NCI-H1436 (cell line): ENCODE data around the gene CDC7.
"Not testable (repeated sequence)": the region's sequence is repeated elsewhere in the genome, so short reads cannot be mapped to it uniquely, and the experiment has no call there.

ENCODE experiments used
- DNase-seq: peaks from one replicate; lab custom pipeline; 2025; lab: John Stamatoyannopoulos, UW

The CDC7 gene

GRCh38 chr1:91511386-91511785 is 10.7 kb downstream of the CDC7 start:
- DNase-seq, result no peak

- DNase-seq, result no peak
Observed at GRCh38 chr1:91513160-91513559, 12.5 kb downstream of the CDC7 start.

DNA sequence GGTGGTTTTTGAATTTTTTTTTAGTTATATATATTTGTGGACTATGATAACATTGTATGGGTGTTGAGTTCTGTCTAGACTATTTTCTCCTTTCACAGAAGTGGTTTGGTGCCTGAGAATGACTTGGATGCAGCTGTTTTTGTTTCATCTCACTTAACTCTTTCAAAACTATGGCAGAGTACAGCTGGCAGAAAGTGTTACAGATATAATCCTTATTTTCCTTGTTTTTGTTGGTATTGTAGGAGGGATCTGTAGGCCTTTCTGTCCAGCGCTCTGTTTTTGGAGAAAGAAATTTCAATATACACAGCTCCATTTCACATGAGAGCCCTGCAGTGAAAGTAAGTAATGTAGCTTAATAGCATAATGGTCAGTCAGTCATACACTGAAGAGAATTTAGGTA is 13.1 kb downstream of the CDC7 start:
- DNase-seq, result no peak

DNA sequence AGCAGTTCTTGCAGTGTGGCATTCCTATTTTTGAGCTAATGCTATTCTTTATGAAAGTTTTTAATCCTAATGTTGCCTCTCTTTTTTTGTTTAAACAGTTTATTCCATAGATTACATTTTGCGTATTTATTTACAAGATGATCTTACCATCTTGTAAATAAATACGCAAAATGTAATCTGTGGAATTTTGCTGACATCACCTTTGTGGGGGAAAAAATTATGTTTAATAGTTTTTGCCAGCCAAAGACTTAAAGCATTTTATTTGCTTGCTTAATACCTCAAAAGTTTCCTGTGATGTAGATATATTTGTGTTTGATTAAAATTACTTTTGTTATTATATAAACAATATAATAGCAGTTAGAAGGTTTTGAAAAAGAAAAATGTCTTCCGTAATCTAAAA is 15.3 kb downstream of the CDC7 start:
- no peak for DNase-seq

GRCh38 chr1:91516605-91517004 is 16.0 kb downstream of the CDC7 start:
- not testable (repeated sequence) for DNase-seq

- not testable (repeated sequence) for DNase-seq
Observed at GRCh38 chr1:91519167-91519566, 18.5 kb downstream of the CDC7 start.

- DNase-seq, result no peak
Observed at GRCh38 chr1:91520942-91521507, 20.4 kb downstream of the CDC7 start.

GRCh38 chr1:91523482-91523881 is 22.8 kb downstream of the CDC7 start:
- no peak for DNase-seq

DNA sequence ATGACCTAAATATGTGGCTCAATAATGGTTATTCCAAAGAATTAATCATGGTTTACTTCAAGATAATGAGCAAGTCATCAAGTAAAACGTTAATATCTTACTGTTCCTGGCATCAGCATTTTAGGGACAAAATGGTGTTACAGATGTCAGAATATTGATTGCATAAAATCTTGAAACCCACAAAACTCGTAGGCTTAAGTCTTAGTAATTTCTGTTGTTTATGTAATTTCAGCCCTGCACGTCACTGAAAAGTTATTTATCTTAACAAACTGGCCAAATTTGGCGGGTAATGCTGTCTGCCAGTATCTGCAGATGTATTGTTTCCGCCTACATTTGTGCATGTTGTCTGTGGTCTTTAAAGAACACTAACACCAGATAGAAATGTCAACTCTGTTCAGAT is 25.8 kb downstream of the CDC7 start:
- no peak for DNase-seq

DNA sequence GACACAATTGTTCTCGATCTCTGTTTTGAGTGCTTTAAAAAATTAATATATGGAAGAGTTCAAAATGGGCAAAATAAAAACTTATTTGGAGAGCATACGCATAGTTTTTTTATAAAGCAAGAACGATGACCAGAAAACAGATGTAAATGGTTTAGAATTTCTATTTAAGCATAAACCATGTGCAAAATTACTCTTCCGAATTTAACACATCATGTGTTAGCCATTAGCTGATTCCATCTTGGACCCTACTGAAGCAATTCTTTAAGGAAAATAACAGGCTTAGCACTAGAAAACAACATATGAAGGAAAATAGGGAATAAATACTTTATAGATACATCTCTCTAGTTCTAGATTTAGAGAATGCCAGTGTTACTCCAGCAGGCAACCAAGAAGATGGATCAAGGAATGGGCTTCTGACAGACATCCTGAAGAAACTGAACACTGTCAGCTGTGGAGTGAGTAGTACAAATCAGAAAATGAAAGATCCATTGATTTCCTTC is 26.7 kb downstream of the CDC7 start:
- no peak for DNase-seq

DNA sequence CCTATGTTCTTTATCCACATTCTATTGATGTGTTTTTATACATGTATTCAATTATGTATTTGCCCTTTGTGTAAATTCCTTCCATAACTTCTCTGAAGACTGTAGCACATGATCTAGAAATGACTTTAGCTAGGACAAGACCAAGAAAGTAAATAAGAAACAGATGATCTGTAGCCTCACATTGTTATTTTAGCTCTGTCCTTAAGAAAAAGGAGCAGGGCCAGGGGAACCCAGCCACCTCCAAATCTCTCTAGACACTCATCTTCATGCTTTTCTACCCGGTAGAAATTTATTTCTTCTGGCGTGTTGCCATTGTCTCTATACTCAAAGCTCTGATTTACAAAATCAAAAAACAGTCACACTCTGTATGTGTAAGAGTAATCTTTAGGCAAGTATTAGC is 27.1 kb downstream of the CDC7 start:
- DNase-seq, result no peak

GRCh38 chr1:91529856-91530255 is 29.2 kb downstream of the CDC7 start:
- DNase-seq, result no peak

- no peak for DNase-seq
Observed at GRCh38 chr1:91533361-91534024, 32.8 kb downstream of the CDC7 start.

GRCh38 chr1:91535441-91535840 is 34.8 kb downstream of the CDC7 start:
- DNase-seq, result no peak

DNA sequence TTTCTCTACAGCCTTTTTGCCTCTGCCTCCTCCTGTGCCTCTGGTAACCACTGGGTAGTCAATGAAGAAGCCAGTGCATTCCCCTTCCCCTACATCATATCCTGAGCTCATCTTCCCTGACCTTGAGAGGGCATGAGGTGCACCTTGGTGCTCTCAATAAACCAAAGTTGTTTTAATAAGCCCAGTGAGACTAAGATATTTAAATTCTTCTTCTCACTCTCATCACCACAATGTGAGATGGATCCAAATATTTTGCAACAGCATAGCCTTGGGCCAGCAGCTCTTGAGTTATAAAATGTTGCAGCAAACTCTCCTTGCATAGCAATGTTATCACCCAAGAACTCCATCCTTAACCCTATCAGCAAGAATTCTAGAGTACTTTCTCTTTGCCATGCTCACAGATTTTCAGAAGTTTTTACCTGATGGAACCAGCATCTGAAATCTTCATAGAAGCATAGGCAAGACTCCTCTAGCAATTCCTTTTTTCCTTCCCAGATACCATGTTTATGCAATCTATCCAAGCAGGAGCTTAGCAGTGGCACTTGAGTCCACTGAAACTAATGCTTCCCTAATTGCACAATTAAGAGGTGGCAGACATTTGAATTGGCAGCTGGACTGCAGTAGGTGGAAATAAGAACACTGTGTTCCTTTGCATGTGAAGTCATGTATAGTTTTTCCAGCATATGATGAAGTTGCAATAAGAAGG is 36.8 kb downstream of the CDC7 start:
- DNase-seq, result no peak

- no peak for DNase-seq
Observed at GRCh38 chr1:91537987-91538304, 37.3 kb downstream of the CDC7 start.

DNA sequence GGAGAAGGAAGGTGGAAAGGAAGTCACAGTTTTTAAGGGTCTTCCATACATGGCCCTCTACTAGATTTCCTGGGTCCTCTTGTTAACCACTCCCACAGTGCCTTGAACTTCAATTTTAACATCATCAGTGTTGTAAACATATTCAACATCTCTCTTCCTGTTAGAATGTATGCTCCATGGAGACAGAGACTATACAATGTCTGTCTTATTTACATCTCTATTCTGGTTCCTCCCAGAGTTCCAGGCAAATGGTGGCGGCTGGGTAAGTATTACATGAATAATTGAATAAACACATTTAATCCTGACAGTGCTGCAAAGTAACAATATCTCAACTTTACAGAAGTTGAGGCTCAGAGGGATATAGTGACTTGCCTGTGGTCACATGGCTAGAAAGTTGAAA is 40.3 kb downstream of the CDC7 start:
- DNase-seq, result no peak

- DNase-seq, result no peak
Observed at GRCh38 chr1:91541918-91542533, 41.4 kb downstream of the CDC7 start.

DNA sequence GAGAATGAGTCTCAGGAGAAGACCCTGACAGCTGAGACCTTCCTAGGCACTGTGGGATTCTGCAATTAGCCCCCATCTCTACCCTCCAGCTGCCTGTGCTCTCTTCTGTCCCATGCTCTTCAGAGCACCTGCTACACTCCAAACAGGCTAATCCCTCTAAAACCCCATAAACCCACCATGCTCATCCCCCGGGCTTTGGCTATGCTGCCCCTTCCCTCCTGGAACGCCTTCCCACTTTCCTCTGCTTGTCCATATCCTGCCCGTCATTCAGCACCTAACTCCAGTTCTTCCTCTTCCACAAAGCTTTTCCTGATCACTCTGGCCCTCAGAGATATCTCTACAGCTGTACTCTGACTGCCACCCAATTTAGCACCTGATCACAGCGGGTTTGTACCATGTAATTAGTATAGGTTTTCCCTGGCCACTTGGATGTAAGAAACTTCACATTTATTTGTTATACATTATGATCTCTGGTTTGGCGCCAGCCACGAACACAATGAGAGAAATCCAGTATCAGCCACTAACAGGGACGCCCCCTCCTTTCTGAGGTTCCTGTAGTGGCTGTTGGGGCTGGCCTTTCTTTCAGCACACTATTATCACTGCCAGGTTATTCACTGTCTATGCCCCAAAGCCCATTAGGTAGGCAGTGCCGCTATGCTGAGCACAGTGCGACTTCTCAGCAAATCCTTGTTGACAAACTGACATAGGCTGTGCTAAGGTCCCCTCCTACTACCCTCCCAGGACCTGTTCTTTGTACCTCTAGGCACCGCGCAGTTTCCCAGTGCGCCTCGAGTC is 45.1 kb downstream of the CDC7 start:
- DNase-seq, result no peak

- no peak for DNase-seq
Observed at GRCh38 chr1:91546301-91546581, 45.6 kb downstream of the CDC7 start.

GRCh38 chr1:91546876-91547275 is 46.2 kb downstream of the CDC7 start:
- DNase-seq, result no peak

- no peak for DNase-seq
Observed at GRCh38 chr1:91548376-91549040, 47.9 kb downstream of the CDC7 start.
